GM20431 (cell line): ENCODE measurements around the gene ODF2.
"Not testable (repeated sequence)": the region's sequence is repeated elsewhere in the genome, so short reads cannot be mapped to it uniquely, and the experiment has no call there.

ENCODE experiments used
- in situ Hi-C: fragments of 300-500 bp; cut with MseI, MboI; formaldehyde crosslinking; loops from one replicate; pipeline ENCODE4 v1.15.0; 2020; ENCODE audit warnings: low sequenced_read_pairs; ENCODE audit not compliant: unreplicated experiment

ODF2 gene

DNA sequence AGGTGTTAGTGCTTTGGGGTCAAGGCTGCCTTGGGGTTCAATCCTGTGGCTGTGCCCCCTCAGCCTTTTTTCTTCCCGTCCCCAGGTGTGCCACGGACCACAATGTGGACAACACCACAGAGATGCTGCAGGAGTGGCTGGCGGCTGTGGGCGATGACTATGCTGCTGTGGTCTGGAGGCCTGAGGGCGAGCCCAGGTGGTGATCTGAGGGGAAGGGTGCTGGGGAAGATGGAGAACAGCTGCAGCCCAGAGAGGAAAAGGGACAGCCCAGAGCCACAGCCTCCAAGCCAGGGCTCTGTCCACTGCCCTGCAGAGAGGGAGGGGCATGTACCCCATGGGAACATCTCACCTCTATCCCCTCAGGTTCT, 33.0 kb upstream of the ODF2 start:
- in situ Hi-C loops: no loop called here

DNA sequence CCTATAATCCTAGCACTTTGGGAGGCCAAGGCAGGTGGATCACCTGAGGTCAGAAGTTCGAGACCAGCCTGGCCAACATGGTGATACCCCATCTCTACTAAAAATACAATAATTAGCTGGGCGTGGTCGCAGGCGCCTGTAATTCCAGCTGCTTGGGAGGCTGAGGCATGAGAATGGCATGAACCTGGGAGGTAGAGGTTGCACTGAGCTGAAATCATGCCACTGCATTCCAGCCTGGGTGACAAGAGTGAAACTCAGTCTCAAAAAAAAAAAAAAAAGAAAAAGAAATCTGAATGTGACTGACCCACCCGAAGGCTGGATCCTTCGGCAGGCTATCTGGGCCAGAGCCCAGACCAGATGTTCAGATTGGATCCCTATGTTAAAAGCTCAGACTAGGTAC, 32.5 kb upstream of the ODF2 start:
- in situ Hi-C loops: not testable (repeated sequence)

GRCh38 chr9:128424268-128424780, 31.5 kb upstream of the ODF2 start:
- in situ Hi-C loops: no loop called here

GRCh38 chr9:128428644-128429512, 26.9 kb upstream of the ODF2 start:
- in situ Hi-C loops: no loop called here

DNA sequence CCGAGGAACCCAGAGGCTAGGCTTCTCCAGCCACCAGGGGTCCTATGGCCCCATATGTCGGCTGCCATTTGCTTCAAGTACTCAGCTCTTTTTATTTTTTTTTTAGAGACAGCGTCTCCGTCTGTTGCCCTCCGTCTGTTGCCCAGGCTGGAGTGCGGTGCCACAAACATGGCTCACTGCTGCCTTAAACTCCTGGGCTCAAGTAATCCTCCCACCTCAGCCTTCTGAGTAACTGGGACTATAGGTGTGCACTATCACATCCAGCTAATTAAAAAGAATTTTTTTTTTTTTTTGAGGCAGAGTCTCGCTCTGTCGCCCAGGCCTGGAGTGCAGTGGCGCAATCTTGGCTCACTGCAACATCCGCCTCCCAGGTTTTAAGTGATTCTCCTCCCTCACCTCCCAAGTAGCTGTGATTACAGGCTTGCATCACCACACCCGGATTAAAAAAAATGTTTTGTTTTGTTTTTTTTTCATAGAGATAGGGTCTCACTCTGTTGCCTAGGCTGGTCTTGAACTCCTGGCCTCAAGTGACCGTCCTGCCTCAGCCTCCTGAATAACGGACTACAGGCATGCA, 26.2 kb upstream of the ODF2 start:
- in situ Hi-C loops: no loop called here

- in situ Hi-C loops: no loop called here
Measured at GRCh38 chr9:128431207-128431606, 24.6 kb upstream of the ODF2 start.

- in situ Hi-C loops: no loop called here
Measured at GRCh38 chr9:128434340-128434739, 21.5 kb upstream of the ODF2 start.

GRCh38 chr9:128435611-128436010, 20.2 kb upstream of the ODF2 start:
- in situ Hi-C loops: no loop called here

- in situ Hi-C loops: no loop called here
Measured at GRCh38 chr9:128438343-128439109, 17.3 kb upstream of the ODF2 start.

DNA sequence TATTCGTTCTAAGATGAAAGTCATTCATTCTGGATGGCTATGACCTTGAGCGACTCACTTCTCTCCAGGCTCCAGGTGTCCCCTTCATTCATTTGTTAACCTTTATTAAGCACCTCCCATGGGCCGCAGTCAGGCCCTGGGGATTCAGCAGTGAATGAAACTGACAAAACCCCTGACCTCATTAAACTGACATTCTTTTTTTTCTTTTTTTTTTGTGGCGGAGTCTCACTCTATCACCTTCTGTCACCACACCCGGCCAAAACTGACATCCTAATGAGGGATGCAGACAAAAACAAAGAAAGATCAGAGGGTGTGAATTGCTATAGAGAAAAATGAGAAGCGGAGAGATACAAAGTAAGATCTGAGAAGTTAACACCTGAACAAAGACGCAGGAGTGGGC, 16.5 kb upstream of the ODF2 start:
- in situ Hi-C loops: no loop called here

DNA sequence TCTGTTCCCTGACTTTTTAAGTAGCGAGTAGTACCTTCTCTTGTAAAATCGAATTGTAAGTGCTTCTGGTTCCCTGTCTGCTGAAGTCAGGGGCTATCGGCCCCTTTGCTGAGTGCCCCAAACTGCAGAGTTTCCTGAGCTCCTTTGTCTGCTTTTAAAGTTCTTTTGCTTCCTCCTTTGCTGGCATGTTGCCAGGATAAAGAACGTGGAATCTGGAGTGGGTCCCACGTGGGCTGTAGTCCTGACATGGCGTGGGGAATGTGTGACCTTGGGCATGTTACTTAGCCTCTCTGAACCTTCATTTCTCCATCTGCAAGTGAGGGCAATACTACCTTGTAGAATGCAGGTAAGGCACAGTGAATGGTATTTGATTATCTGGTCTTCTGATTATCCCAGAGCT, 13.7 kb upstream of the ODF2 start:
- in situ Hi-C loops: no loop called here

DNA sequence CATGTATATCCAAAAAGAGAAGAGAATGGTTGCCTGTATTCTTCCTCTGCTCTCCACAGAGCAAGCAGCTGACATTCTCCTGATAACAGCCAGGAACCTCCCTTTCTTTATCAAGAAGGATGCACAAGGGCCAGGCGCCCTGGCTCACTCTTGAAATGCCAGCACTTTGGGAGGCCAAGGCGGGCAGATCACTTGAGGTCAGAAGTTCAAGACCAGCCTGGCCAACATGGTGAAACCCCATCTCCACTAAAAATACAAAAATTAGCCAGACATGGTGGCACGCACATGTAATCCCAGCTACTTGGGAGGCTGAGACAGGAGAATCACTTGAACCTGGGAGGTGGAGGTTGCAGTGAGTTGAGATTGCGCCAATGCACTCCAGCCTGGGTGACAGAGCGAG, 9.3 kb upstream of the ODF2 start:
- in situ Hi-C loops: not testable (repeated sequence)

DNA sequence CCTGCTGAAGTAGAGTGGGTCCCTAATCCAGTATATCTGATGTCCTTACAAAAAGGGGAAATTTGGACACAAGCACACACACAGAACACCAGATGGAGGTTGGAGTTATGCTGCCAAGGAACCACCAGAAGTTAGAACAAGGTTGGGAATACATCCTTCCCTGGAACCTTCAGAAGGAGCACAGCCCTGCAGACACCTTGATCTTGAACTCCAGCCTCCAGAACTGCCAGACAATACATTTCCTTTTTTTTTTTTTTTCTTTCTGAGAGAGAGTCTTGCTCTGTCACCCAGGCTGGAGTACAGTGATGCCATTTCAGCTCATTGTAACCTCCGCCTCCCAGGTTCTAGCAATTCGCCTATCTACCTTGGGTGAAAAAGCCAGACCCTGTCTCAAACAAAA, 7.1 kb upstream of the ODF2 start:
- in situ Hi-C loops: no loop called here

DNA sequence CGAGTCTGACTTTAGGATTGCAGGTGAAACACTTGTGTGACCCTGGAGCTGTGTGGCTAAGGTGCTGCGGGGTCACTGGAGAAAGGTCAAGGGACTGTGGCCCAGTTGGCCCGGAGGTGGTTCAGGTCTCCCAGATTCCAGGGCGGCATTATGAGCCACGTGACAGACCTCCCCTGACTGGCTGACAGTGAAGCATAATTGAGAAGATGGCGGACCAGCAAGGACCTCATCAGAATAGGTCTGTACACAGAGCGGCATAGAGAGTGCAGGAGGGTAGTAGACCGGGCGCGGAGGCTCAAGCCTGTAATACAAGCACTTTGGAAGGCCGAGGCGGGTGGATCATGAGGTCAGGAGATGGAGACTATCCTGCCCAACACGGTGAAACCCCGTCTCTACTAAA, 815 bp upstream of the ODF2 start:
- in situ Hi-C loops: no loop called here

- in situ Hi-C loops: no loop called here
Measured at GRCh38 chr9:128456613-128457061, 831 bp downstream of the ODF2 start.

DNA sequence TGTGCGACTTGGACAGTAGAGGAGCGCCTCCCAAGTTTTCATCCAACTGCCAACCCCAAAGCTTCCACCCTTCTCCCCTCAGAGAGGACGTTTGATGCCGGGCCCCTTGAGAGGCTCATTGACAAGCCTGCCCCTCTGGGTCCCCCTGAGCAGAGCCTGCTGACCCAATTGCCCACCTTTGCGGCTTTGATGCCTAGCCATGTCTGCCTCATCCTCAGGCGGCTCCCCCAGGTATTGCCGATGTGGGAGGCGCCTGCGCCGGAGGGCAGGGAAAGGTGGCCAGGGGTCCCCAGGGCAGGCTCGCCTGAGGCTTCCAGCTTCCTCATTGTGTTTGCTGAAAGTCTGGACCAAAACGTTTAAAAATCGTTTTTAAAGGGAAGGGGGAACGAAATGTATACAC, 1.4 kb downstream of the ODF2 start:
- in situ Hi-C loops: no loop called here

- in situ Hi-C loops: no loop called here
Measured at GRCh38 chr9:128459011-128459410, 3.2 kb downstream of the ODF2 start.

- in situ Hi-C loops: no loop called here
Measured at GRCh38 chr9:128469070-128469469, 13.3 kb downstream of the ODF2 start.

DNA sequence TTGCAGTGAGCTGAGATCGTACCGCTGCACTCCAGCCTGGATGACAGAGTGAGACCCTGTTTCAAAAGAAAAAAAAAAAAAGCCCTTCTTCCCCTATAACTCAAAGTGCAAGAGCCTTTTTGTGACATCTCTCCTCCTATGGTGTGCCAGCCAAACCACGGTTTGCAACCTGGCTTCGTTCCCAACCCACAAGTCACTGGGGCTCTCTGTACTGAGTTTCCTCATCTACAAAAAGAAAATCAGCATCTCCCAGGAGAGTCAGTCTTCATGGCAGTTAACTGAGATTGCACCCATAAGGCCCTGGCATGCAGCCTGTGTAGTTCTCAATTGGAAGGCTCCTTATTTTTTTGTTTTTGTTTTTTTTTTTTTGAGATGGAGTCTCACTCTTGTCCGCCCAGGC, 14.8 kb downstream of the ODF2 start:
- in situ Hi-C loops: no loop called here

GRCh38 chr9:128473104-128473503, 17.3 kb downstream of the ODF2 start:
- in situ Hi-C loops: no loop called here

DNA sequence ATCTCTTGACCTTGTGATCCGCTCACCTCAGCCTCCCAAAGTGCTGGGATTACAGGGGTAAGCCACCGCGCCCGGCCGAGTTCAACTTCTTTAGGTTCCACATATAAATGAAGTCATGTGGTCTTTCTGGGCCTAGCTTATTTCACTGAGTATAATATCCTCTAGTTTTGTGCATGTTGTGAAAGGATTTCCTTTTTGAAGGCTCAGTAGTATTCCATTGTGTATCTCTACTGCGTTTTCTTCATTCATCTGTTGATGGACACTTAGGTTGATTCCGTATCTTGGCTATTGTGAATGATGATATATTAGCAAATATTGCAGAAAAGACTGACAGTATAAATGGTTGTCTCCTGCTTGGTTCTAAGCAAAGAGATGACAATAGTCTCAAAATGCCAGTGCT, 20.1 kb downstream of the ODF2 start:
- in situ Hi-C loops: no loop called here
